ENCODE measurements around the gene HOXB9. TPM values are rescaled to one million over a fixed set of nuclear protein-coding genes. Genes with fewer than 3 reads are reported as not detected.
A peak's percentile ranks its signal among the peaks of the same experiment; 100 is the strongest.

Gene HOXB9
- total and polyA plus RNA-seq, 2 of the 13 experiments (the other 11 are each of a cell fraction or from before 2014, with no cell fraction given), result not detected

- TF ChIP-seq PRDM15 (CRISPR knock-in tag; IDR thresholded peaks at IDR 0.05), result no peak
- no peak for TF ChIP-seq POGZ (CRISPR knock-in tag; IDR thresholded peaks at IDR 0.05)
- 0 out of 2 replicates have a peak, but pooled peaks have one; percentile 30 for TF ChIP-seq SAP130 (CRISPR knock-in tag; IDR thresholded peaks at IDR 0.05; ENCODE audit: low read depth)
- TF ChIP-seq BCLAF1 (IDR thresholded peaks at IDR 0.05), result no peak
- peak; percentile 92 for TF ChIP-seq CTCF (CRISPR knock-in tag; IDR thresholded peaks at IDR 0.05)
- TF ChIP-seq NR2F6 (IDR thresholded peaks at IDR 0.05), result no peak
- TF ChIP-seq NR2F6 (CRISPR knock-in tag; IDR thresholded peaks at IDR 0.05), result 0 out of 2 replicates have a peak, but pooled peaks have one; percentile 2
- TF ChIP-seq RNF2 (conservative IDR thresholded peaks at IDR 0.05; ENCODE audit: low read depth), result no peak
- no peak for TF ChIP-seq ZBTB33 (CRISPR knock-in tag; IDR thresholded peaks at IDR 0.05)
- TF ChIP-seq TFDP1 (CRISPR knock-in tag; IDR thresholded peaks at IDR 0.05; ENCODE audit: borderline replicate concordance), result no peak
- TF ChIP-seq ZFY (CRISPR knock-in tag; IDR thresholded peaks at IDR 0.05), result peak; percentile 41; the same call in 1 of the 2 replicates
- TF ChIP-seq ZNF615 (CRISPR knock-in tag; IDR thresholded peaks at IDR 0.05; ENCODE audit: borderline replicate concordance), result peak; percentile 84; the same call in 1 of the 2 replicates
- TF ChIP-seq ZNF557 (CRISPR knock-in tag; IDR thresholded peaks at IDR 0.05), result no peak
- TF ChIP-seq ARID4A (CRISPR knock-in tag; IDR thresholded peaks at IDR 0.05; ENCODE audit: borderline replicate concordance), result no peak
Observed at GRCh38 chr17:48671697-48672171, 45.6 kb upstream of the HOXB9 start (continued).

All from HepG2 (cell line).